ENCODE data around the gene S100A14. TPM values are rescaled to one million over a fixed set of nuclear protein-coding genes. Genes with fewer than 3 reads are reported as not detected.
A peak's percentile ranks its signal among the peaks of the same experiment; 100 is the strongest.

The S100A14 gene
- total and polyA plus RNA-seq, 4 donors, result 1.7 to 4.4 (median 3.3) TPM

- Histone ChIP-seq H3K4me1 (ENCODE audit: control insufficient read depth in 4 of 4, insufficient read depth in 4 of 4, low read length in 3 of 4) (peaks cover 12 to 28% (median 13%) of the 10 kb centered on the region in 4 donors), H3K9ac (ENCODE audit: low read depth in 1 of 2, low read length in 2 of 2) (no peak overlapping the region), H3K36me3 (ENCODE audit: control insufficient read depth in 4 of 4, insufficient read depth in 3 of 4, low read depth in 1 of 4, low read length in 3 of 4) (peaks cover 11 to 43% (median 35%) of the 10 kb centered on the region in 4 donors), H3K4me3 (ENCODE audit: low read depth in 1 of 3, low read length in 3 of 3) (no peak overlapping the region), H3K27ac (ENCODE audit: low read depth in 1 of 2, low read length in 2 of 2) (no peak overlapping the region), H3K9me3 (ENCODE audit: control insufficient read depth in 4 of 4, low read length in 3 of 4) (no peaks in the 10 kb centered on the region), H3K27me3 (ENCODE audit: control insufficient read depth in 4 of 4, insufficient read depth in 4 of 4, low read length in 3 of 4) (no peaks in the 10 kb centered on the region)
- TF ChIP-seq CTCF (IDR thresholded peaks at IDR 0.05; ENCODE audit: low read depth, low read length, missing input control) (no peak), HNF4A (conservative IDR thresholded peaks at IDR 0.05) (no peak), EGR1 (IDR thresholded peaks at IDR 0.05; ENCODE audit: low read depth in 2 of 2) (no peak), NR2F2 (IDR thresholded peaks at IDR 0.05) (no peak)
- 96% methylated on average over 9 of the region's 9 CpGs for WGBS
- DNase-seq (ENCODE audit: low spot score), result no peak
Measured at GRCh38 chr1:153636312-153636711, 20.2 kb upstream of the S100A14 start.

GRCh38 chr1:153635872-153636271 lies 19.7 kb upstream of the S100A14 start:
- Histone ChIP-seq H3K4me1 (ENCODE audit: control insufficient read depth in 4 of 4, insufficient read depth in 4 of 4, low read length in 3 of 4) (peaks cover 13 to 30% (median 16%) of the 10 kb centered on the region in 4 donors), H3K9ac (ENCODE audit: low read depth in 1 of 2, low read length in 2 of 2) (no peak overlapping the region)
- no peak for DNase-seq (ENCODE audit: low spot score)

GRCh38 chr1:153633754-153634665 lies 17.9 kb upstream of the S100A14 start, which contains the start of gene CHTOP:
CHTOP (plus strand) TSS chr1:153634066; CDS start chr1:153636589, 2,523 bp downstream.
- peaks cover 13 to 30% (median 18%) of the 10 kb centered on the region in 4 donors for H3K4me1 ChIP-seq (ENCODE audit: control insufficient read depth in 4 of 4, insufficient read depth in 4 of 4, low read length in 3 of 4)
- DNase-seq (ENCODE audit: low spot score), result peak; percentile 99
- 3% methylated on average over 65 of the region's 65 CpGs for WGBS
- TF ChIP-seq EGR1 (IDR thresholded peaks at IDR 0.05; ENCODE audit: low read depth in 2 of 2) (no peak), CTCF (IDR thresholded peaks at IDR 0.05; ENCODE audit: low read depth, low read length, missing input control) (no peak), ZBTB33 (IDR thresholded peaks at IDR 0.05) (peak; percentile 69), HNF4A (conservative IDR thresholded peaks at IDR 0.05) (peak; percentile 7 to 16), SP1 (IDR thresholded peaks at IDR 0.05) (peak; percentile 75), FOXA2 (IDR thresholded peaks at IDR 0.05) (peak; percentile 38), NR2F2 (IDR thresholded peaks at IDR 0.05) (peak; percentile 36), REST (IDR thresholded peaks at IDR 0.05) (peak; percentile 87), FOXA1 (IDR thresholded peaks at IDR 0.05) (peak; percentile 49), YY1 (IDR thresholded peaks at IDR 0.05) (peak; percentile 100), RAD21 (IDR thresholded peaks at IDR 0.05) (peak in 1 of 2 donors; percentile 23), RXRA (IDR thresholded peaks at IDR 0.05) (peak; percentile 22 to 33)

More at GRCh38 chr1:153635872-153636271, 19.7 kb upstream of the S100A14 start:
- Histone ChIP-seq H3K36me3 (ENCODE audit: control insufficient read depth in 4 of 4, insufficient read depth in 3 of 4, low read depth in 1 of 4, low read length in 3 of 4) (peaks cover 11 to 39% (median 31%) of the 10 kb centered on the region in 4 donors), H3K4me3 (ENCODE audit: low read depth in 1 of 3, low read length in 3 of 3) (no peak overlapping the region), H3K27ac (ENCODE audit: low read depth in 1 of 2, low read length in 2 of 2) (no peak overlapping the region), H3K9me3 (ENCODE audit: control insufficient read depth in 4 of 4, low read length in 3 of 4) (no peaks in the 10 kb centered on the region), H3K27me3 (ENCODE audit: control insufficient read depth in 4 of 4, insufficient read depth in 4 of 4, low read length in 3 of 4) (no peaks in the 10 kb centered on the region)
- 91% methylated on average over 7 of the region's 7 CpGs for WGBS
- TF ChIP-seq YY1 (IDR thresholded peaks at IDR 0.05) (no peak), ATF3 (IDR thresholded peaks at IDR 0.05) (no peak), TAF1 (conservative IDR thresholded peaks at IDR 0.05) (no peak), GABPA (IDR thresholded peaks at IDR 0.05 in 1 of 2, conservative IDR thresholded peaks at IDR 0.05 in 1 of 2) (no peak)

More at GRCh38 chr1:153633754-153634665, 17.9 kb upstream of the S100A14 start, which contains the start of gene CHTOP:
- Histone ChIP-seq H3K9me3 (ENCODE audit: control insufficient read depth in 4 of 4, low read length in 3 of 4) (no peaks in the 10 kb centered on the region), H3K27me3 (ENCODE audit: control insufficient read depth in 4 of 4, insufficient read depth in 4 of 4, low read length in 3 of 4) (no peaks in the 10 kb centered on the region), H3K27ac (ENCODE audit: low read depth in 1 of 2, low read length in 2 of 2) (peak within 1 kb of the TSS; percentile 98 to 99), H3K9ac (ENCODE audit: low read depth in 1 of 2, low read length in 2 of 2) (peak within 1 kb of the TSS; percentile 91 to 92), H3K36me3 (ENCODE audit: control insufficient read depth in 4 of 4, insufficient read depth in 3 of 4, low read depth in 1 of 4, low read length in 3 of 4) (peaks cover 8 to 23% (median 22%) of the 10 kb centered on the region in 4 donors), H3K4me3 (ENCODE audit: low read depth in 1 of 3, low read length in 3 of 3) (peak within 1 kb of the TSS; percentile 80 to 94 (median 86))
